Urinary bladder (tissue), 4 donors: ENCODE results near the gene DTHD1. TPM values are rescaled to one million over a fixed set of nuclear protein-coding genes. Genes with fewer than 3 reads are reported as not detected.

Experiments used
- DNase-seq: peaks from one replicate; pipeline ENCODE4 v3.0.0-alpha.2; 2015; ENCODE audit errors: extremely low spot score
- H3K27ac ChIP-seq: one replicate; pipeline ENCODE4 v1.5.1; 2013; ENCODE audit warnings: low read depth, mild to moderate bottlenecking, moderate library complexity
- H3K36me3 ChIP-seq: one replicate; pipeline ENCODE4 v1.6.1; 2013; ENCODE audit warnings: mild to moderate bottlenecking, moderate library complexity; ENCODE audit not compliant: insufficient read depth
- H3K4me1 ChIP-seq: one replicate; pipeline ENCODE4 v1.6.1; 2013; ENCODE audit warnings: mild to moderate bottlenecking, moderate library complexity; ENCODE audit not compliant: insufficient read depth
- H3K4me3 ChIP-seq: one replicate; pipeline ENCODE4 v1.5.1; 2013; ENCODE audit warnings: low read depth, low read length
- WGBS: extraction: QIAGEN DNeasy Blood & Tissue Kit; methylation state at CpG from one replicate; pipeline ENCODE4 v1.1.7; 2013; 5-methylcytosine and 5-hydroxymethylcytosine counted together
- polyA plus RNA-seq: library from polyadenylated mRNA; stranded (reverse); fragments of 200-250 nt; gene quantifications from one replicate; pipeline ENCODE4 v1.2.3, GENCODE V29; 2013
- total RNA-seq: library from RNA; depleted of rRNA; stranded (reverse); fragments of >200 nt; gene quantifications from one replicate; pipeline ENCODE4 v1.2.3, GENCODE V29; 2014
- donor health status: healthy with polysubstance abuse.
- donor health status: healthy.

The DTHD1 gene
- total and polyA plus RNA-seq, 2 donors = 0.04 TPM; not detected in 1

DNA sequence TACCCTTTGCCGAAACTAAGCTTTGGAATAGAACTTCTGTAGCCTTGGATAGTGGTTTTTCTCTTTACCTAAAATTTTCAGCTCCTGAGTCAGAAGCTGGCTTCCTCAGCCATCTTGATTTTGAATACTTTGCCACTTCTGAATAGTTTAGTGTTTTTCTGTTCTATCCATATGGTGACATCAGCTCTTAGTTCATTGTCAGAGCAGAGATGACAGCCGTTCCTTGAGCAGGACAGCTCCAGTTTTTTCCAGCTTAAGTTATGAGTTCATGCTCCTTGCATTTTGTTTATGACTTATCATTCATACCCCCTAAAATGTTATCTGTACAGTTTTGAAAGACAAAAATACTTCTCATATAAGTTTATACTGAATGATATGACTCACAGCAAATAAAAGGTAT is 47.8 kb downstream of the DTHD1 start:
- WGBS = 66% methylated on average over 2 of the region's 2 CpGs
- no peaks in the 10 kb centered on the region for H3K36me3 ChIP-seq
- no peaks in the 10 kb centered on the region for H3K4me1 ChIP-seq
- DNase-seq = no peak
- H3K4me3 ChIP-seq = no peak overlapping the region
- no peak overlapping the region for H3K27ac ChIP-seq

DNA sequence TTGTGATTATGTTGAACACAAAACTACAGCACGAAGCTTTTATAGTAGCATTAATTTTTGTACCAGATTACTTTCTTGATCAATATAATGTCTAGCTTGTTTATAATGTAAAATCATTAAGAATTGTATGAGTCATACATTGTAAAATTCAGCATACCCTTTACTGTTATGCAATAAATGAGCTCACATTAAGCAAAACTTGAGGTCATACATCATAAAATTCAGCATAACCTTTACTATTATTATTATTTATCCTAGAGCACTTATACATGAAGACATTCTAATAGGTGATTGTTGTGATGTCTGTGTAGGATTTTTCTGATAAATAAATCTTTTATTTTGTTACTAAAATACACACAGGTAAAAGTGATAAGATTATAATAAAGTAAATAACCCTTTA is 49.4 kb downstream of the DTHD1 start:
- 75% methylated on average over 1 of the region's 1 CpG for WGBS
- Histone ChIP-seq H3K36me3 (no peaks in the 10 kb centered on the region), H3K4me1 (no peaks in the 10 kb centered on the region), H3K4me3 (no peak overlapping the region), H3K27ac (no peak overlapping the region)
- no peak for DNase-seq

DNA sequence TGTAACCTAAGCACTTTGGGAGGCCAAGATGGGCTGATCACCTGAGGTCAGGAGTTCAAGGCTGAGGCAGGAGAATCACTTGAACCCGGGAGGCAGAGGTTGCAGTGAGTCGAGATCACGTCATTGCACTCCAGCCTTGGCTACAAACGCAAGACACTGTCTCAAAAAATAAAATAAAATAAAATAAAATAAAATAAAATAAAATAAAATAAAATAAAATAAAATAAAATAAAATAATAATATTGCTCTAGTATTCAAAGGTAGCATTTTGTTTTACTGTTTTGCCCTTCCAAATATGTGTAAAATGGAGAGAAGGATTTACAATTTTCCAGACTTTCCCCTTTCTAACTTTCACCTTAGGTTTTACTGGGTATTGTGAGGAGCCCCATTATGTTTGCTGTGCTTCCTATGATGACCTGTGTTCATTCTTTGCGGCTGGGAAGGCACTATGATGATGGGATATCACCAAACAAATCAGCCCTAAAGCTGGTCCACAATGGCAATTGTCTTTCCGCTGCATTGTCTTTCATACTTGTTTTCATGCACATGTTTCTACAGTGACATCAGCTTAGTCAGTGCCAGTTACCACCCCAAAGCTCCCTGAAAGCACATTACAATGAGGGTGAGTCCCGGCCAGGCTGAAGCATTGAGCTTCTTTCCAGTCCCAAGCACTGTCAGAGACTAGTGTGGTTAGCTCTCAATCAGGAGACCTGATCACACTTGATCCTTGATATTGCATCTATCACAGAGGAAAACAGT is 50.8 kb downstream of the DTHD1 start:
- no peak for DNase-seq
- Histone ChIP-seq H3K36me3 (no peaks in the 10 kb centered on the region), H3K4me3 (no peak overlapping the region), H3K4me1 (no peaks in the 10 kb centered on the region), H3K27ac (no peak overlapping the region)
- whole genome bisulfite sequencing = 82% methylated on average over 7 of the region's 7 CpGs

DNA sequence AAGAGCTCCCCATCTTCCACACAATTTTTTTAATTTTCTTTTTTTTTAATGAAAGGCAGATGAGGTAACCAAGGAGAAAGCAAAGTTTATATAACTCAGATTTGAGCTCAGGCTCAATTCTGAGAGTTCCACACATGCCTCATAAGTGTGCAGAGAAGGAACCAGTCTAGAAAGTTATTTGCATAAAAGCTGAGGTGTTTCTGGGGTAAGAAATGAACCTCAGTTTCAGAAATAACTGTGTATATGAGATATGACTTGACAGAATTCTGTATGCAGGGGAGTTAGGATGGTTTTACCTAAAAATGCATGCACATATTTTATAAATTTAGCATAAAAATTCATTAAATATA is 51.3 kb downstream of the DTHD1 start:
- Histone ChIP-seq H3K4me3 (no peak overlapping the region), H3K27ac (no peak overlapping the region), H3K36me3 (no peaks in the 10 kb centered on the region), H3K4me1 (no peaks in the 10 kb centered on the region)
- DNase-seq = no peak

DNA sequence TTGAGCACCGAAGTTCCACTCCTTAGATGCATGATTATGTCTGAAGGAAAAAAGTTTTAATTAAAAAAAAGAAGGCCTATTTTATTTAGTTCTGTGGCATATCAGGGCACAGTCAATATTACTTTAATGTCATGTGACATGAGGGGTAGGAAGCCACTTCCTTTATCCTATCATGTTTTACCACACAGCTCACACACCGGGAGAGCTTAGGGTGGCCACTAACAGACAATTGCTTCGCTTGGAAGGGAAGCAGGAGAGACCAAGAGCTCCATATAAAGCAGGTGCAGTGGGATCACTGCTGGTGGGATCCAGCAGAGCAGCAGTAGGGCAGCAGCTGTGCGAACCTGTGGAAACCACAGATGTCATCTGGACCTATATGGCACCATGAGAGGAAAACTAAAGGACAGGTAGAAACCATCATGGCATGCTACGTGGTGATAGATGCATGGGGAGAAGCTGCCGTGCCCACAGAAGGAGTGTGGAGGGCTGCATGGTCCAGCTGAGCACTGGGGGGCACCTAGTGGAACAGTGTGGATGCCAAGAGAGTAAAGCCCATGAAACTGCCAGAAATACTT is 52.0 kb downstream of the DTHD1 start:
- H3K27ac ChIP-seq = no peak overlapping the region
- H3K36me3 ChIP-seq = no peaks in the 10 kb centered on the region
- H3K4me3 ChIP-seq = no peak overlapping the region
- H3K4me1 ChIP-seq = no peaks in the 10 kb centered on the region
- 81% methylated on average over 6 of the region's 6 CpGs for WGBS
- no peak for DNase-seq

DNA sequence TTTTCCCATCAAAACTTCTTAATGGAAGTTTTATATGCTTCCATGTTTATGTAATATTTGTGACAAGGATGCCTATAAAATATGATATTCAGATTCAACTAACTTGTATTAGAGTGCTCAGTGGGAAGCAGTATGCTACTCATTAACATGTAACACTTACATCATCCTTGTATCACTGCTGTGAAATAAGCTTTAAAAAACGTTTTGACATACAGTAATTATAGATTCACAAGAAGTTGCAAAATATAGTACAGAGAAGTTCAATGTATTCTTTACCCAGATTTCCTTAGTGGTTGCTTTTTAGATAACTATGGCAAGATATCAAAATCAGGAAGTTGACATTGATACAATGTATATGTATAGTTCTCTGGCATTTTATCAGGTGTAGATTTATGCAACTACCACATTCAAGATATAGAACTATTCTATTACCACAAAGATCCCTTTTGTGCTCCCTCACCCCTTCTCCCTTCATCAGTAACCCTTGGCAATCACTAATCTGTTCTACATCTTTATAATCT is 56.3 kb downstream of the DTHD1 start:
- DNase-seq = no peak
- Histone ChIP-seq H3K4me3 (no peak overlapping the region), H3K36me3 (no peaks in the 10 kb centered on the region), H3K4me1 (no peaks in the 10 kb centered on the region), H3K27ac (no peak overlapping the region)
- WGBS = 6% methylated on average over 1 of the region's 1 CpG

DNA sequence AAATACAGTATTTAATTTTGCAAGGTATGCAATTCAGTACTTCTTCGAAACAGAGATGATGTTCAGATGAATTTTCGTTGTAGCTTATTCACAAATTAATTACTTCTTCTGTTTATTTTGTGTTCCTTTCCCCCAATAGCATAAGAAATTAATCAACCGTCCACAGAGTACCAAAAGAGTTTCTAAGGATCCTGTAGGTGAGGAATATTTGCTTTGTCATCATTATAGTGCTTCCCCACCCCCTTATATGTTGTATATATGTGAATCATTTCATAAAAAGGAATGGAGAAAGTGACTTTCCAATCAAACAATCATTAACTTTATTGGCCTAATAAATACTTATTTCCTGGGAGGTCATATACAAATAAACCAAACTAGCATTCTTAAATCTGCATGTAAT is 57.6 kb downstream of the DTHD1 start:
- no peaks in the 10 kb centered on the region for H3K36me3 ChIP-seq
- no peak for DNase-seq
- no peaks in the 10 kb centered on the region for H3K4me1 ChIP-seq
- H3K4me3 ChIP-seq = no peak overlapping the region
- 72% methylated on average over 3 of the region's 3 CpGs for WGBS
- H3K27ac ChIP-seq = no peak overlapping the region

DNA sequence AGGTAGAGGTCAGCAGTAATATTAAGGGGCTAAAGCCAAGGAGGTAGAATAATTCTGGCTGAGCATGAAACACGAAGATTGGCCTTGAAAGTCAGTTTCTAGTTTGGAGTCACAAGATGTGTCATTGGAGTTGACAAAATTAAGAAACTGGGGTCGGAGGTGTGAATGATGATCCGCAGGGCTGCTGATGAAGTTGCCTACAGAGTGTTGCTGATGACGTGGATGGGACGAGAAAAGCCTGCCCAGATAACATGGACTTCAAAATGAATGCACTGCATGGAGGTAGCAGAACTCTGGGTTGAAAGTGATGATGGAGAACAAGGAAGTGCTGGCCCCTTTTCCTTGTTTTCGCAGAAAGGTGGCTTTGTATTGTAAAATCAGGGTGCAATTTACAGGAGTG is 60.5 kb downstream of the DTHD1 start:
- H3K36me3 ChIP-seq = no peaks in the 10 kb centered on the region
- no peak for DNase-seq
- WGBS = 83% methylated on average over 6 of the region's 6 CpGs
- H3K4me1 ChIP-seq = no peaks in the 10 kb centered on the region
- no peak overlapping the region for H3K4me3 ChIP-seq
- H3K27ac ChIP-seq = no peak overlapping the region

DNA sequence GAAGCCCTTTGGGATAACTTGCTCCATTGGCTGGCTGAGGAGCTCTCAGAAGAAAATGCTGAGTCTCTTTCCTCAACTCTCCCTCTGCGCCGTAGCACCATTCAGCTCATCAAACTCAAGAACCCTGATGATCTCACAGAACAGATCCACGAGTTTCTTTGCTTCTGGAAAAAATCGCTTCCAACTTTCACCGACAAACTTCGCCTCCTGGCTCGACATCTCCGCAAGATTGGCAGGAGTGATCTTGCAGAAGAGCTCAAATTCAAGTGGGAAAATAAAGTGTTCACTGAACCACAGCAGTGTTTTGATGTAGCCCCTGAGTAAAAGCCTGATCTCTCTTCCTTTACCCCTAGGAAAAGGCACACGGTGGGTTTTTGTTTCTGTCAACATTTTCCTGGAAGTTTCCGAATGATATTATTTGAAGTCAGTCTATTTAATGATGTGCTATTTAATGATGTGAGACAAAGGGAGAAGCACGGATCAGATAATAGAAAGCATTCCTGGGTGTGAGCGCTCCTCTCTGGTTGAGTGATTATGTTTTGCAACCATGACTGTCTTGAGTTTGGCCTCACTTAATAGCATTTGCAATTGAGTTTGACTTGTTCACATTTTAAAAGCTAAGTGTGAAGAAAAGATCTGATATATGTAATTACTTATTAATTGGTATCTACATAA is 62.2 kb downstream of the DTHD1 start:
- 85% methylated on average over 12 of the region's 12 CpGs for WGBS
- Histone ChIP-seq H3K4me3 (no peak overlapping the region), H3K4me1 (no peaks in the 10 kb centered on the region), H3K27ac (no peak overlapping the region), H3K36me3 (no peaks in the 10 kb centered on the region)
- DNase-seq = no peak

DNA sequence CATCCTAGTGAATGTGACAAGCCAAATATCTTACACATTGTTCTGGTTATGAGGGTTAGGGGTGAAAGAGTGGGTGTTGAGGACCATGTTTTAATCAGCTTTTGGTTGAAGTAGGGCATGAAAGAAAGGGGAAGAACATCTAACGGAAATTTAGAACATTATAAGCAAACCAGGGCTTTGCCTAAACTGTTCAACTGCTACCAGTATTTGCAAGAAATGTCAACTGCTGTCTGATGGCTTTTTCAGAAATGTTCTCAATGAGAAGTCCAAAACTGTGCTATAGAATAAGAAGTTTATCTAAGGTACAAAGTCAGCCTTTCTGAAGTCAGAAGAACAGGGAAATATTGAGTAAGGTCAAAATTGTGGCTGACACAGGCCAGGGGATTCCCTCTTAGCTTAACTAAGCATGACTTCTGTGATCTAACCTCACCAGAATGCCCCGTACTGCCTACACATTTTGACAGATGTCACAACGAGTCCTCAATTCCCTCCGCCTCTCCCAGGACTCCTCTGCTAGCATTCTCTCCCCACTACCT is 67.1 kb downstream of the DTHD1 start:
- Histone ChIP-seq H3K36me3 (no peaks in the 10 kb centered on the region), H3K27ac (no peak overlapping the region), H3K4me1 (no peaks in the 10 kb centered on the region), H3K4me3 (no peak overlapping the region)
- no peak for DNase-seq
- 77% methylated on average over 4 of the region's 4 CpGs for WGBS

DNA sequence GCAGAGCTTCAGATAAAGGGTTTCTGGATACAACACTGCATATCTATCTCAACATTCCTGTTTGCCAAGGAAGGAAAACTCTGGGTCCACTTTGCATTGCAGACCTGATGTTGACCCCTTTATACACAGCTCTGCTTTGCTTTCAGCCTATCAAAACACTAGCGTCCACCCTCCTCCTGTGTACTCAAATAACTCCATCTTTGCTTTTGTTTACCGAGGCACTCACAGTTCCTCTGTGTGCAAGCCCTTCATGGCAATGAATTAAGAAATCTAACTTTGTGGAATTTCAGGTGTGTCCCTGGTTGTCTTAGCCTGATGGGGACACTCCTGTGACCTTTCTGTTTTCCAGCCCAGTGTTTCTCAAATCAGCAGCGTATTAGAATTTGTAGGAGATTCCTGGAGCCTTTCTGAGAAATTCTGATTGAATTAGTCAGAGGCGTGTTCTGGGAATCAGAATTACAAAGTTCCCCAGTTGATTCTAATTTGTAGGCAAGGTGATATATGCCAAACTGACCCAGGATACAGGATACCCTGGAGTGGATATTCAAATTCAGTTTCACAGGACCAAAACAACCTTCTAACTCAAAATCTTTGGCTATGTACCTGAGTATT is 68.6 kb downstream of the DTHD1 start:
- Histone ChIP-seq H3K4me3 (no peak overlapping the region), H3K4me1 (no peaks in the 10 kb centered on the region), H3K27ac (no peak overlapping the region), H3K36me3 (no peaks in the 10 kb centered on the region)
- no peak for DNase-seq
- 58% methylated on average over 4 of the region's 4 CpGs for WGBS

DNA sequence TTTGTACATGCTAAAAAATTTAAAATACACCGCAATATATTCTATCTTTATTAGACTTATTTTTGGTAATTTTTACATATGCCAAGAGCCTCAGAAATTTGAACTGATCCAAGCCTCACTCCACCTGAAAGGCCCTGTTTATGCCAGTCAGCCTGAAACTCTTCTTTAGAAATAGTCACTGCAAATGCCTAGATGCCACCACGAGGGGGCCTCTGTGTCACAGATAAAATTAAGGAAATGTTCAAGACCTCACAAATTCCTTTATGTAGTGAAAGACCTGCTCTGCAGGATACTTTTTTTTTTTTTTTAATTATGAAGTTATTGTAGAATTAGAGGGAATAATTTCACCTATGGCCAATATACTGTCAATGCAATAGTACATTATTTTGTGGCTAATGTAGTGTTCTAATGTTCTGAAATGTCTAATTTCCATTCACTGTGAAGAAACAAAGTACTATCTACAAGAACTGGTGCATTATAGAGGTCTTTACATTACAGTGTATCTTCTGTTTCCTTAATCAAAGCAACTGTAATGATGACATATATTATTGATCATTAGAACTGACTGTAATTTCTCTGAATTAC is 69.8 kb downstream of the DTHD1 start:
- no peaks in the 10 kb centered on the region for H3K4me1 ChIP-seq
- no peak overlapping the region for H3K4me3 ChIP-seq
- no peaks in the 10 kb centered on the region for H3K36me3 ChIP-seq
- WGBS = 11% methylated on average over 2 of the region's 2 CpGs
- no peak for DNase-seq
- no peak overlapping the region for H3K27ac ChIP-seq

DNA sequence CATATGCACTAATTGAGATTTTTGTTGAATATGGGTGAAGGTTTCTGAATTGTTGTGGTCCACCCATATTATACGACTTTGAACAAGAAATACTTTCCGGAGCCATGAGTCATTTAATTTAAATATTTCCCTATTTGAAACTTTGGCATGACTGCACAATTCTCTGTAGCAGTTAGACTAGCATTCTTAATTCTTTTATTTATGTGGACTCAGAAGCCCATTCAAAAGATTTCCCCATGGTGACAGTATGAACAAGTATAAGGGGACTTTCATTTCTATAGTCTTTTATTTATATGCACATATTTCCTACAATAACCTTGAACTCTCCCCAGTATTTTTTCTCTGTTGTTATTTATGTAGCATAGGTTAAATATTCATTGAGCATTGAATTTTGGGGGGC is 72.6 kb downstream of the DTHD1 start:
- Histone ChIP-seq H3K36me3 (no peaks in the 10 kb centered on the region), H3K4me1 (no peaks in the 10 kb centered on the region), H3K4me3 (no peak overlapping the region), H3K27ac (no peak overlapping the region)
- WGBS = 43% methylated on average over 2 of the region's 2 CpGs
- no peak for DNase-seq
